Loucy (cell line): Measurements from ENCODE around the gene ASXL1.
A peak's percentile ranks its signal among the peaks of the same experiment; 100 is the strongest.
"Not testable (repeated sequence)": the region's sequence is repeated elsewhere in the genome, so short reads cannot be mapped to it uniquely, and the experiment has no call there.

ENCODE experiments used
- H2AFZ ChIP-seq: fragments of 200-600 bp; sonication (generic); 2 replicates; pipeline ENCODE4 v1.6.0; 2016; ENCODE audit warnings: antibody characterized with exemption, mild to moderate bottlenecking, low read length, moderate library complexity
- H3F3A ChIP-seq: fragments of 200-600 bp; 2 replicates; pipeline ENCODE4 v1.6.0; 2016; ENCODE audit warnings: antibody characterized with exemption, low read depth, mild to moderate bottlenecking
- H3K27me3 ChIP-seq: fragments of 200-600 bp; sonication (generic); 2 replicates; pipeline ENCODE4 v1.6.1; 2014; ENCODE audit warnings: low read length, mild to moderate bottlenecking; ENCODE audit not compliant: insufficient read depth, poor library complexity, severe bottlenecking
- H3K36me3 ChIP-seq: fragments of 200-600 bp; sonication (generic); 2 replicates; pipeline ENCODE4 v1.6.1; 2016; ENCODE audit warnings: low read length; ENCODE audit not compliant: insufficient read depth
- H3K4me1 ChIP-seq: fragments of 200-600 bp; sonication (generic); 2 replicates; pipeline ENCODE4 v1.5.1; 2014; ENCODE audit warnings: low read length, mild to moderate bottlenecking; ENCODE audit not compliant: insufficient read depth, poor library complexity, severe bottlenecking
- H3K4me2 ChIP-seq: fragments of 200-600 bp; sonication (generic); 2 replicates; pipeline ENCODE4 v1.6.0; 2014; ENCODE audit warnings: antibody characterized with exemption, low read length, low read depth, mild to moderate bottlenecking; ENCODE audit not compliant: poor library complexity, severe bottlenecking
- H3K4me3 ChIP-seq: fragments of 200-600 bp; sonication (generic); 2 replicates; pipeline ENCODE4 v1.5.1; 2014; ENCODE audit warnings: low read length, mild to moderate bottlenecking, mixed read lengths; ENCODE audit not compliant: poor library complexity, severe bottlenecking
- H3K79me2 ChIP-seq: fragments of 200-600 bp; sonication (generic); 2 replicates; pipeline ENCODE4 v1.6.1; 2014; ENCODE audit warnings: low read length; ENCODE audit not compliant: insufficient read depth
- H3K9ac ChIP-seq: fragments of 200-600 bp; sonication (generic); 2 replicates; pipeline ENCODE4 v1.6.0; 2014; ENCODE audit warnings: mild to moderate bottlenecking, low read depth, low read length, moderate library complexity; ENCODE audit not compliant: poor library complexity, severe bottlenecking
- H3K9me2 ChIP-seq: fragments of 200-600 bp; sonication (generic); replicated peaks from 2 replicates; pipeline ENCODE4 v1.6.1; 2016; ENCODE audit warnings: low read depth, low read length, mixed read lengths
- H3K9me3 ChIP-seq: fragments of 200-600 bp; sonication (generic); 2 replicates; pipeline ENCODE4 v1.6.1; 2014; ENCODE audit warnings: mild to moderate bottlenecking, antibody characterized with exemption, low read length, low read depth; ENCODE audit not compliant: insufficient read depth
- H4K20me1 ChIP-seq: fragments of 200-600 bp; sonication (generic); 2 replicates; pipeline ENCODE4 v1.6.0; 2014; ENCODE audit warnings: antibody characterized with exemption, low read length, mild to moderate bottlenecking; ENCODE audit not compliant: insufficient read depth, poor library complexity, severe bottlenecking
- EZH2phosphoT487 ChIP-seq: fragments of 200-600 bp; IDR thresholded peaks from 2 replicates; pipeline ENCODE4 v1.6.1; 2018; ENCODE audit warnings: antibody characterized with exemption, mild to moderate bottlenecking, moderate library complexity, borderline replicate concordance
- TF ChIP-seq, protein P1 (sequence below): fragments of 200-600 bp; sonication (generic); conservative IDR thresholded peaks from 2 replicates; pipeline ENCODE4 v1.5.1; 2014; ENCODE audit warnings: mild to moderate bottlenecking, antibody characterized with exemption, low read length

ASXL1 gene

DNA sequence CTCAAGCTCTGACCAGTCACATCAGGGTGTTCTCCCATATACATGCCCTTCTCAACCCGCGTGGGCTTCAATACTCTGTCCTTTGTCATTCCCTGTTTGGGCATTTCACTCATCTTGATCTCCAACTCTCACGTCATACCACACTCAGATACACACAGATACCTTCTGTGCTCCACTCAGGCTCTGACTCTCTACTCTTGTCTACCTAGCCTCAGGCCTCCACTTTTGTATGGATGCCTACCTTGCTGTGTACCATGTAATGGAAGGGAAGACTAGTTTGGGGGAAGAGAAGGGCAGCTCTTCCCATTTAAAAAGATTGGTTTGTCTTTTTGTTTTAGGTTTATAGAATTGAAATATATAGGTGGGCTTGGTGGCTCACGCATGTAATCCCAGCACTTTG lies 48.6 kb downstream of the ASXL1 start:
- Histone ChIP-seq H3K4me3 (no peak overlapping the region), H3K9me3 (no peaks in the 10 kb centered on the region), H3K9me2 (no peaks in the 10 kb centered on the region), H3K27me3 (no peaks in the 10 kb centered on the region), H3K9ac (no peak overlapping the region), H3F3A (no peaks in the 10 kb centered on the region), H3K36me3 (peaks cover 34% of the 10 kb centered on the region; the same call in 1 of the 2 replicates), H3K4me1 (peaks cover under 1% of the 10 kb centered on the region), H3K79me2 (peaks cover 82% of the 10 kb centered on the region), H4K20me1 (peaks cover 27% of the 10 kb centered on the region), H2AFZ (no peak overlapping the region), H3K4me2 (no peak overlapping the region)
- TF ChIP-seq, protein P1, sequence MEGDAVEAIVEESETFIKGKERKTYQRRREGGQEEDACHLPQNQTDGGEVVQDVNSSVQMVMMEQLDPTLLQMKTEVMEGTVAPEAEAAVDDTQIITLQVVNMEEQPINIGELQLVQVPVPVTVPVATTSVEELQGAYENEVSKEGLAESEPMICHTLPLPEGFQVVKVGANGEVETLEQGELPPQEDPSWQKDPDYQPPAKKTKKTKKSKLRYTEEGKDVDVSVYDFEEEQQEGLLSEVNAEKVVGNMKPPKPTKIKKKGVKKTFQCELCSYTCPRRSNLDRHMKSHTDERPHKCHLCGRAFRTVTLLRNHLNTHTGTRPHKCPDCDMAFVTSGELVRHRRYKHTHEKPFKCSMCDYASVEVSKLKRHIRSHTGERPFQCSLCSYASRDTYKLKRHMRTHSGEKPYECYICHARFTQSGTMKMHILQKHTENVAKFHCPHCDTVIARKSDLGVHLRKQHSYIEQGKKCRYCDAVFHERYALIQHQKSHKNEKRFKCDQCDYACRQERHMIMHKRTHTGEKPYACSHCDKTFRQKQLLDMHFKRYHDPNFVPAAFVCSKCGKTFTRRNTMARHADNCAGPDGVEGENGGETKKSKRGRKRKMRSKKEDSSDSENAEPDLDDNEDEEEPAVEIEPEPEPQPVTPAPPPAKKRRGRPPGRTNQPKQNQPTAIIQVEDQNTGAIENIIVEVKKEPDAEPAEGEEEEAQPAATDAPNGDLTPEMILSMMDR: no peak
- no peak for TF ChIP-seq EZH2phosphoT487

GRCh38 chr20:32407131-32407750 lies 49.1 kb downstream of the ASXL1 start:
- H2AFZ ChIP-seq, H3K4me3 ChIP-seq, H3K27me3 ChIP-seq, H3K9me3 ChIP-seq, H3F3A ChIP-seq, H3K4me2 ChIP-seq, H3K9ac ChIP-seq, H3K9me2 ChIP-seq, H3K4me1 ChIP-seq: not testable (repeated sequence)
- H3K36me3 ChIP-seq: peaks cover 29% of the 10 kb centered on the region; the same call in 1 of the 2 replicates
- peaks cover 83% of the 10 kb centered on the region for H3K79me2 ChIP-seq
- peaks cover 32% of the 10 kb centered on the region for H4K20me1 ChIP-seq

GRCh38 chr20:32411955-32412706 lies 54.0 kb downstream of the ASXL1 start:
- peak overlapping the region; percentile 27 for H3K4me2 ChIP-seq
- H3K27me3 ChIP-seq: no peaks in the 10 kb centered on the region
- H3K79me2 ChIP-seq: peaks cover 83% of the 10 kb centered on the region
- peak overlapping the region; percentile 30 for H3K9ac ChIP-seq
- H3K9me3 ChIP-seq: no peaks in the 10 kb centered on the region
- no peak overlapping the region for H3K4me3 ChIP-seq
- H4K20me1 ChIP-seq: peaks cover 52% of the 10 kb centered on the region
- H2AFZ ChIP-seq: no peak overlapping the region
- H3K4me1 ChIP-seq: peaks cover 12% of the 10 kb centered on the region
- no peaks in the 10 kb centered on the region for H3K9me2 ChIP-seq
- H3F3A ChIP-seq: no peaks in the 10 kb centered on the region
- no peak for TF ChIP-seq EZH2phosphoT487
- TF ChIP-seq, protein P1: no peak
- H3K36me3 ChIP-seq: peaks cover 23% of the 10 kb centered on the region; the same call in 1 of the 2 replicates
